HG02571 (cell line): Measurements from ENCODE around the gene MARCHF7.

Experiments
- ATAC-seq: cut with Tn5 transposase; IDR thresholded peaks from one replicate; pipeline ENCODE4 v1.9.1; 2021; ENCODE audit warnings: mild to moderate bottlenecking, moderate library complexity; ENCODE audit not compliant: unreplicated experiment

Gene MARCHF7

GRCh38 chr2:159759577-159759976 is 47.3 kb downstream of the MARCHF7 start:
- ATAC-seq, result no peak

- ATAC-seq, result no peak
These were observed 48.0 kb downstream of the MARCHF7 start for GRCh38 chr2:159760326-159760725.

- ATAC-seq, result no peak
These were observed 49.8 kb downstream of the MARCHF7 start for GRCh38 chr2:159762075-159762474.
